Stimulated activated CD8-positive, alpha-beta memory T cell treated with anti-CD3 and anti-CD28 coated beads, Interleukin-2, amount 100 ng/mL, for 1 hour (primary cell): ENCODE data around the gene BPIFB4.
"Not testable (repeated sequence)": the region's sequence is repeated elsewhere in the genome, so short reads cannot be mapped to it uniquely, and the experiment has no call there.

Experiments
- DNase-seq, 2 donors: peaks; one replicate each; pipeline ENCODE4 v3.0.0-alpha.2; 2020; ENCODE audit warnings: low read depth in 2 of 2

Gene BPIFB4

GRCh38 chr20:33119725-33120720, 40.6 kb downstream of the BPIFB4 start:
- DNase-seq, result no peak

GRCh38 chr20:33120934-33121333, 41.5 kb downstream of the BPIFB4 start:
- DNase-seq, result no peak

DNA sequence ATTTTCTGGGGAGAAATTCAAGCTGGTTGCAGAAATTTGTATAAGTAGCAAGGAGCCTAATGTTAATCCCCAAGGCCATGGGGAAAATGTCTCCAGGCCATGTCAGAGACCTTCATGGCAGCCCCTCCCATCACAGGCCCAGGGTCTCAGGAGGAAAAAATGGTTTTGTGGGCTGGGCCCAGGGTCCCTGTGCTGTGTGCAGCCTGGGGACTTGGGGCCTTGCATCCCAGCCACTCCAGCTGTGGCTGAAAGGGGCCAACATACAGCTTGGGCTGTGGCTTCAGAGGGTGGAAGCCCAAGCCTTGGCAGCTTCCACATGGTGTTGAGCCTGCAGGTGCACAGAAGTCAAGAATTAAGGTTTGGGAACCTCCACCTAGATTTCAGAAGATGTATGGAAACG, 42.9 kb downstream of the BPIFB4 start:
- DNase-seq, result not testable (repeated sequence)

DNA sequence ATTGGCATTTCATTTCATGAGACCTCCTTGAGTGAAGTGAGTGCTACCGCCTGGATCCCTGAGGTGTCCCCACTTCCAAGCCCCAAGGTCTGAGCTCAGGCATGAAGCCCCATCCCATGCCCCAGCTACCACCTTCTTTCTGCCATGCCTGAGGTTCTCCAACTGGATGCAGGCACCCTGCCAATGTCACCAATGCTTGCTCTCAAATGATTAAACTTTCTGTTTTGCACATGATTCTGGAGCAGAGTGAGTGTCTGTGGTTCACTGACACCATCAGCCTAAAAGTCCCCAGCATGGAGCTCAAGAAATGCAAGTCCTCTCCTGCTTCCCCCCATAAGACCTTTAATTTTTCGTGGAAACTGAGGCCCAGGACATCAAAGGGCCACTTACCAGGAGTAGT, 44.8 kb downstream of the BPIFB4 start:
- no peak for DNase-seq

DNA sequence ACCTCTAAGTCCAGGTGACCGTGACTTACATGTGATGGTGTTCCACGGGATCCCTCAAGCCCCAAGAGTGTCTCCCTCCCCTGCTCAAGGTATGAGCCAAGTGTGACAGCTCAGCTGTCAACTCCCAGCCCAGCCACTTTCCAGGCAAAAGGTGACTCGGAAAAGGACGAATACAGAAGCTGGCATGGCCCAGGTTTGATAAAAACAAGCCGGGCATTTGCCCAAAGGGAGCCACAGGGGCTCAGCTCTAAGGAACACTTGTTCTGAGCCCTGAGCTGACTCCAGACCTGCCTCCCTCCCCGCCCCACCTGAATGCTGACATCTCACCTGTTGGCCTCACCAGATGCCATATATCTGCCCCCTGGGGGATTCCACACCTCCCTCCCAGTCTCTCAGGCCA, 45.6 kb downstream of the BPIFB4 start:
- no peak for DNase-seq

GRCh38 chr20:33125983-33126382, 46.5 kb downstream of the BPIFB4 start:
- DNase-seq, result no peak

DNA sequence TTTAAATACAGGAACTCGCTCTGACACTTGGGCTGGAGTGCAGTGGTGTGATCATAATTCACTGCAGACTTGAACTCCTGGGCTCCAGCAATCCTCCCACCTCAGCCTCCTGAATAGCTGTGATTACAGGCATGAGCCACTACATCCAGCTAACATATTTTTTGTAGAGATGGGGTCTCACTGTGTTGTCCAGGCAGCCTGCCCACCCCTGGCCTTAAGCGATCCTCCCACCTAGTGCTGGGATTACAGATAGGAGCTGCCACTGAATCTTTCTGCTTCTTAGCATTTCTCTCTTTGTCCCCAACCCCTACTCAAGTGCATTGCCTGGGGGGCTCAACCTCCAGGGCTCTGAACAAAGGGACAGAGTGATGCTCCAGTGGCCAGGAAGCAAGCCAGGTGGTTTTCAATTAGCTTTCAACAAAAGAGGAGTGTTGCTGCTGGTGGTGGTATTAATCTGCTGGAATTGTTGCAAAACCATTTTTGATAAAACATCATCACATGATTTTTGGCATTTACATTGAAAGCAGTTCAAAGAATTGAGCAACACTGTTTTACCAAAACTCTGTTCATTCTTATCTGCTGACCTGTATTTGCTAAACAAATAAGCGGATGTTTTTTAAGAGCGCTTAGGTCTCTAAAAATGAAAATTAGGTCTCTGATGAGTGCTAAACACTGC, 48.1 kb downstream of the BPIFB4 start:
- DNase-seq, result no peak

DNA sequence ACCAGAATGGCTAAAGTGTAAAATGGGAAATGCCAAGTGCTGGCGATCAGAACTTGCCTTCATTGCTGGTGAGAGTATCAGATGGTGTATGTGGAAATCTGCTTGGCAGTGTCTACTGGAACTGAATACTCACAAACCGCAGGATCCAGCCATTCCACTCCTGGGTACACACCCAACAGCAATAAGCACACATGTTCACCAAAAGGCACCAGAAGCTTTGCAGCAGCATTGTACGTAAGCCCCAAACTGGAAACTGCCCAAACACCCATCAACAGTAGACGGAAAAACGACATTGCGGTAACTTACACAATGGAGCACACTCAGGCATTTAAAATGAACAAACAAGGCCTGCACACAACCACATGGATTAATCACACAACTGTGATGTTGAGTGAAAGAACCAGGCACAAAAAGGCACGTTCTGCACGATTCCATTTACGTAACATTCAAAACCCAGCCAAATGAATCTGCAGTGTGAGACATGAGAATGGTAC, 51.2 kb downstream of the BPIFB4 start:
- no peak for DNase-seq

DNA sequence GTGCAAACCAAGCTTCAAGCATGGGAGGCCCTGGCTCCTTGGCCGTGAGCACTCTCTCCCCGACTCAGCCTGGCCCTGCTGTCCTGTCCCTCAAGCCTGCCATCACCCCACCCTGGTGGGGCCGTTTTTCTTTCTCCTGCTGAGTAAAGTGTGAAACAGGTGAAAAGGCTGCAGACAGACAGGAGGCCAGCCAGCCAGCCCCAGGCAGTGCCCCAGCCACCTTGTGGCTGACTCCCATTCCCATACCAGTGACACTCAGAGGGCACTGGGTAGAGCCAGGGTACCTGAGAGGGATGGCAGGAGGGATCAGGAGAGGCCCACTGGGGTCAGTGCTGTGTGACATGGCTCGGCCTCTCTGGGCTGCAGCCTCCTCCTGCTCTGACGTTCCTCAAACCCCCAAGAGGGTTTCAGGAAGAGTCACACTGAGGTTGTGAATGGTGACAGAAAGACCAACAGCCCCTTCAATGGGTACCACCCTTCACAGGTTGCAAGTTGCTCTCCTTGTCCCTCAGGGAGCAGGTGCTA, 52.6 kb downstream of the BPIFB4 start:
- no peak for DNase-seq

- no peak for DNase-seq
Measured at GRCh38 chr20:33132513-33133372, 53.3 kb downstream of the BPIFB4 start.

GRCh38 chr20:33133373-33133941, 54.0 kb downstream of the BPIFB4 start:
- DNase-seq, result no peak

GRCh38 chr20:33137195-33137594, 57.8 kb downstream of the BPIFB4 start:
- no peak for DNase-seq

- DNase-seq, result no peak
Measured at GRCh38 chr20:33139467-33139866, 60.0 kb downstream of the BPIFB4 start.

DNA sequence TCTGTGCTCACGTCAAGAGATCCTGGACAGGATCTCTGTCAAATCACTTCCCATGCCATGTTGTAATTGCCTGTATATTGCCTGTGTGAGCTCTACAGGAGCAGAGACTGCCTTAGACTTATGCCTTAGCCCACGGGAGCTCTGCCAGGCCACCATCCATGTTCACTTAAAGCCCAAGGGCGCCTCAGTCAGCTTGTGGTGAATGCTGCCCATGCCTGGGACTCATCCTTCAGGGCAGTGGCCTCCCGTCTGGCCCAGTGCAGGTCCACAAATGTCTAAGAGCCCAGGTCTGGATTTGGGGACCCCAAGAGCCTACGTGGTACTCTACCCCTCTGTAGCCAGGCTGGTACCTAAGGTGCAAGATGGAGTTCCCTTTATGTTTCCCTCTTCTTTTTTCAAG, 66.1 kb downstream of the BPIFB4 start:
- no peak for DNase-seq

DNA sequence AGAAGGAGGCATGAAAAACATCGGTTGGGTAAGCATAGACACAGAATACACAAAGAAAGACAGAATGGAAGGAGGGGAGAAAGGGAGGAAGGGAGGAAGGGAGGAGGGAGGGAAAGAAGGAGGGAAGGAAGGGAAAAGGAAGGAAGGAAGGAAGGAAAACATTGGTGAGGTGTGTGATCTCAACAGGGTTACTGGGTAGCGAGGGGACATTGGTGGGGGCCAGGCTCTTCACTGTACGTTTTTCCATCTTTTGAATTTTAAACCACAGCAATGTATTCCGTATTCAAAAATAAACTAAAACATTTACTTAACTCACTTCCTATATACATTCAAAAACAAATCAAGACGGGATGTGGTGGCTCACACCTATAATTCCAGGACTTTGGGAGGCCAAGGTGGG, 67.9 kb downstream of the BPIFB4 start:
- no peak for DNase-seq

DNA sequence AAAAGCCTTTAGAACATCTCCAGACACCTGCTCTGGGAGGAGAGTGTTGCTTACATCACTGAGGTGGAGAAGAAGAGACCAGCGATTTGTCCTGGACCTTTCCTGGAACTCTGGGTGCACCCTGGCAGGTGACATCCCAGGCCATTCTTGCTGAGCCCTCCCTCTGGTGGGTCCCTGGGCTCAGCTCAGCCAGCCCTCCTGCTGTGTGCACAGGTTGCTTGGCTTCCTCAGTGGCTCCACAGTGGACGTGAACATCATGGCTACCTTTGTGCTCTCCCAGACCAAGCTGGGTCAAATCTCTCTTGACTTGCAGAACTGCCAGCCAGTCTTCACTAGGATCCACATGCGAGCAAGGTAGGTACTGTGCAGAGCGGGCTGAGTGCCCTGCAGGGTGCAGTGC, 68.6 kb downstream of the BPIFB4 start:
- no peak for DNase-seq

GRCh38 chr20:33154252-33154651, 74.8 kb downstream of the BPIFB4 start:
- no peak for DNase-seq

- DNase-seq, result no peak
Measured at GRCh38 chr20:33158637-33159385, 79.4 kb downstream of the BPIFB4 start.

GRCh38 chr20:33159713-33160112, 80.3 kb downstream of the BPIFB4 start:
- DNase-seq, result no peak

GRCh38 chr20:33160681-33161080, 81.2 kb downstream of the BPIFB4 start:
- no peak for DNase-seq
